GM21528 (cell line): ENCODE measurements around the gene MBTPS1.

Experiments
- ATAC-seq: cut with Tn5 transposase; IDR thresholded peaks from one replicate; pipeline ENCODE4 v1.9.1; 2021; ENCODE audit warnings: mild to moderate bottlenecking, moderate library complexity; ENCODE audit not compliant: unreplicated experiment, low FRiP score

Gene MBTPS1

GRCh38 chr16:84041881-84042280 lies 74.9 kb downstream of the MBTPS1 start:
- no peak for ATAC-seq

- no peak for ATAC-seq
Measured at GRCh38 chr16:84040823-84041820, 75.6 kb downstream of the MBTPS1 start.

GRCh38 chr16:84040226-84040822 lies 76.4 kb downstream of the MBTPS1 start:
- ATAC-seq = no peak

- ATAC-seq = no peak
Measured at GRCh38 chr16:84039696-84040095, 77.0 kb downstream of the MBTPS1 start.

GRCh38 chr16:84038469-84038868 lies 78.3 kb downstream of the MBTPS1 start:
- no peak for ATAC-seq

GRCh38 chr16:84036982-84037425 lies 79.7 kb downstream of the MBTPS1 start:
- ATAC-seq = no peak

GRCh38 chr16:84036131-84036530 lies 80.6 kb downstream of the MBTPS1 start:
- no peak for ATAC-seq

- ATAC-seq = no peak
Measured at GRCh38 chr16:84034516-84034915, 82.2 kb downstream of the MBTPS1 start.

GRCh38 chr16:84033251-84034195 lies 83.2 kb downstream of the MBTPS1 start:
- ATAC-seq = no peak

GRCh38 chr16:84032458-84033178 lies 84.1 kb downstream of the MBTPS1 start:
- ATAC-seq = no peak

GRCh38 chr16:84031556-84031955 lies 85.2 kb downstream of the MBTPS1 start:
- no peak for ATAC-seq

GRCh38 chr16:84029297-84030047 lies 87.3 kb downstream of the MBTPS1 start:
- no peak for ATAC-seq

- ATAC-seq = no peak
Measured at GRCh38 chr16:84027625-84028024, 89.1 kb downstream of the MBTPS1 start.

- ATAC-seq = no peak
Measured at GRCh38 chr16:84026606-84027005, 90.1 kb downstream of the MBTPS1 start.

GRCh38 chr16:84024854-84025253 lies 91.9 kb downstream of the MBTPS1 start:
- ATAC-seq = no peak

- no peak for ATAC-seq
Measured at GRCh38 chr16:84022644-84023043, 94.1 kb downstream of the MBTPS1 start.

- ATAC-seq = no peak
Measured at GRCh38 chr16:84021488-84021887, 95.3 kb downstream of the MBTPS1 start.

GRCh38 chr16:84020353-84020752 lies 96.4 kb downstream of the MBTPS1 start:
- ATAC-seq = no peak

GRCh38 chr16:84018710-84019109 lies 98.0 kb downstream of the MBTPS1 start:
- ATAC-seq = no peak
